SK-N-SH treated with all-trans-retinoic acid at 6 μM for 48 hours (cell line): ENCODE measurements around the gene SPDYE1.

ENCODE experiments used
- ATAC-seq: fragments of 200-7000 bp; cut with Tn5 transposase; 3 replicates; pipeline ENCODE4 v1.9.1; 2020; ENCODE audit warnings: mild to moderate bottlenecking, moderate library complexity
- ARNTL ChIP-seq: fragments of 450-650 bp; formaldehyde crosslinking; IDR thresholded peaks from 2 replicates; pipeline ENCODE4 v1.5.0; 2020; ENCODE audit warnings: low read depth, mild to moderate bottlenecking, moderate library complexity, borderline replicate concordance
- CSDC2 ChIP-seq: fragments of 250-450 bp; sonication (Bioruptor Pico); IDR thresholded peaks from 2 replicates; pipeline ENCODE4 v1.5.0; 2020; ENCODE audit warnings: mild to moderate bottlenecking, moderate library complexity
- ESRRG ChIP-seq: fragments of 250-450 bp; sonication (Bioruptor Pico); IDR thresholded peaks from 2 replicates; pipeline ENCODE4 v1.6.1; 2021; ENCODE audit warnings: mild to moderate bottlenecking
- GLIS3 ChIP-seq: fragments of 250-450 bp; sonication (Bioruptor Pico); IDR thresholded peaks from 2 replicates; pipeline ENCODE4 v1.5.0; 2020; ENCODE audit warnings: mild to moderate bottlenecking, moderate library complexity
- ISL1 ChIP-seq: fragments of 250-450 bp; sonication (Bioruptor Pico); IDR thresholded peaks from 2 replicates; pipeline ENCODE4 v2.1.2; 2022; ENCODE audit warnings: mild to moderate bottlenecking, moderate library complexity
- OSR1 ChIP-seq: fragments of 250-450 bp; sonication (Bioruptor Pico); IDR thresholded peaks from 2 replicates; pipeline ENCODE4 v1.8.0; 2022; ENCODE audit warnings: moderate library complexity, mild to moderate bottlenecking, inconsistent platforms
- POU6F1 ChIP-seq: fragments of 250-450 bp; sonication (Bioruptor Pico); IDR thresholded peaks from 2 replicates; pipeline ENCODE4 v1.8.0; 2021; ENCODE audit warnings: low read depth, mild to moderate bottlenecking, moderate library complexity, borderline replicate concordance
- PPARA ChIP-seq: fragments of 250-450 bp; sonication (Bioruptor Pico); IDR thresholded peaks from 2 replicates; pipeline ENCODE4 v1.5.0; 2020; ENCODE audit warnings: mild to moderate bottlenecking, borderline replicate concordance
- RARB ChIP-seq: fragments of 250-450 bp; sonication (Bioruptor Pico); IDR thresholded peaks from 2 replicates; pipeline ENCODE4 v1.8.0; 2021; ENCODE audit warnings: mild to moderate bottlenecking, moderate library complexity
- SNAI2 ChIP-seq: fragments of 250-450 bp; sonication (Bioruptor Pico); IDR thresholded peaks from 2 replicates; pipeline ENCODE4 v1.5.0; 2020; ENCODE audit warnings: mild to moderate bottlenecking, moderate library complexity
- TCF4 ChIP-seq: fragments of 250-450 bp; sonication (Bioruptor Pico); IDR thresholded peaks from 2 replicates; pipeline ENCODE4 v1.8.0; 2021; ENCODE audit warnings: mild to moderate bottlenecking, moderate library complexity, borderline replicate concordance
- TOX ChIP-seq: fragments of 250-450 bp; sonication (Bioruptor Pico); IDR thresholded peaks from 2 replicates; pipeline ENCODE4 v1.8.0; 2021; ENCODE audit warnings: mild to moderate bottlenecking, moderate library complexity, borderline replicate concordance
- ZC3H10 ChIP-seq: fragments of 250-450 bp; sonication (Bioruptor Pico); IDR thresholded peaks from 2 replicates; pipeline ENCODE4 v1.5.1; 2021; ENCODE audit warnings: mild to moderate bottlenecking, moderate library complexity
- ZFP3 ChIP-seq: fragments of 250-450 bp; sonication (Bioruptor Pico); IDR thresholded peaks from 2 replicates; pipeline ENCODE4 v1.5.0; 2020; ENCODE audit warnings: mild to moderate bottlenecking, moderate library complexity
- ZFP30 ChIP-seq: fragments of 450-650 bp; formaldehyde crosslinking; IDR thresholded peaks from 2 replicates; pipeline ENCODE4 v1.5.0; 2022; ENCODE audit warnings: mild to moderate bottlenecking, moderate library complexity
- ZNF565 ChIP-seq: fragments of 450-650 bp; formaldehyde crosslinking; conservative IDR thresholded peaks from 2 replicates; pipeline ENCODE4 v1.5.0; 2020; ENCODE audit warnings: low read depth, mild to moderate bottlenecking, moderate library complexity
- ZNF70 ChIP-seq: fragments of 450-650 bp; formaldehyde crosslinking; IDR thresholded peaks from 2 replicates; pipeline ENCODE4 v1.5.0; 2020; ENCODE audit warnings: mild to moderate bottlenecking, moderate library complexity
- ZNF8 ChIP-seq: fragments of 450-650 bp; formaldehyde crosslinking; IDR thresholded peaks from 2 replicates; pipeline ENCODE4 v1.5.0; 2020; ENCODE audit warnings: mild to moderate bottlenecking, moderate library complexity
- TF ChIP-seq, protein P1 (sequence below): fragments of 250-450 bp; sonication (Bioruptor Pico); IDR thresholded peaks from 2 replicates; pipeline ENCODE4 v1.5.1; 2021; ENCODE audit warnings: mild to moderate bottlenecking, moderate library complexity
- TF ChIP-seq, protein P2 (sequence below): fragments of 250-450 bp; sonication (Bioruptor Pico); IDR thresholded peaks from 2 replicates; pipeline ENCODE4 v1.5.1; 2020; ENCODE audit warnings: low read depth, mild to moderate bottlenecking, moderate library complexity

SPDYE1 gene

DNA sequence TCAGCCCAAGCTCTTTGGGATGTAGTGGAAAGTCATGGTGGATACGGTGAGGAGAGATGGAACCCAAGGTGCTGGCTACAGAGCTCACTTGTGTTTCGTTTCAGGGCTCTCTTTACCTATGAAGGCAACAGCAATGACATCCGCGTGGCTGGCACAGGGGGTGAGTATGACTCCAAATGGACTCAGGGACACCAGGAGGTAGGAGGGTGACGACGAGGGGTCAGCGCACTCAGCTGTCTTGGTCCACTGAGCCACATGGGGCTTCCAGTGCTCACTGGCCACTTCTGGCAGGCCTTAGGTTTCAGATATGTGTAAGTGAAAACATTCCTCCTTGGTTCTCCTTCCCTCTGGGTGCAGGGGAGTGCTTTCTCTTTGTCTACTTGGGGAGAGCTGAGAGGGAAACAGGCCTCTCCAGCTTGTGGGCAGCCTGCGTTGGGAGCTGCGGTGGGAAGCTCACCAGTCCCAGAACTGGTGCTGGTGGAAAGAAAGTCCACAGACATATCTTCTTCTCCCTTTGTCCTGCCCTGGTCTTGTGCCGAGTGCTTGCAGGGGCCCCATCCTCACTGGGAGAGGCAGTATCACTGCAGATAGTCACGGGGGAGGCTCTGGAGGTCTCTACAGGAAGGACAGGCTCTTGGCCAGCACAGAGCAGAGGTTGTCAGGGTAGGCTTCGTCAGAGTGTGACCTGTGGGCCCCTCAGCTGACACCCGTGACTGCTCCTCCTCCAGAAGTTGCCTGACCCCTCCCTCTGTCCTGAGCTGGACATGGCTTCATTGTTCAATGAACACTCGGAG, 52.6 kb downstream of the SPDYE1 start:
- TF ChIP-seq ZC3H10 (no peak), OSR1 (no peak), ZFP3 (no peak)
- no peak for ATAC-seq

DNA sequence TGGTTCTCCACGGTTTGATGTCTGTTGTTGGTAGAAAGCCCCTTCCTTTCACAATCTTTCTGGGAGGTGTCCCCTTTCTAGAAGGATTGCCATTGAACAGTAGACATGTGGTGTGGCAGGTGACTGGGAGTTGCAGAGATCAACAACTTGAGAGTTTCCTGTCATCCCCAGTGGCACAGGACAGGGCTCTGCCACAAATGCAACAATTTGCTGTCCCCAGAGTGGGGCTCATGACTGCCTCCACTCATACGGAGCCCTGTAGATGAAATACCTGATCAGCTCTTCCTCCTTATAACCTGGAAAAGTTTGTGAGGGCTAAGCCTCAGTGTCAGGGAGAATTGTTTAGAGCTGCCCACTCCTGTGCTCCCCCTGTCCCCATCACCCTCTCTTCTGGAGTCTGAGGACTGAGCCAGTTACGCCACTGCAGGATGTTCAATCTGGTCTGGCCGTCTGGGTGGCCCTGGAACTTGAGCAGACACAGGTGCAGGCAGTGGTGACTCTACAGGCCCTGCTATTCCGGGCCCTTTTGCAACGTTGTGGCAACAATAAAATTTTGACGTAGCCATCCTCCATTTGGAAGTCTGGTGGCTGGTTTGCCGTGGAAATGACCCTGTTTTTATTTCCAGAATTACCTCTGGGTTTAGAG, 53.3 kb downstream of the SPDYE1 start:
- no peak for TF ChIP-seq PPARA (CRISPR knock-in tag)
- no peak for TF ChIP-seq ZFP30 (CRISPR knock-in tag)
- TF ChIP-seq, protein P1, sequence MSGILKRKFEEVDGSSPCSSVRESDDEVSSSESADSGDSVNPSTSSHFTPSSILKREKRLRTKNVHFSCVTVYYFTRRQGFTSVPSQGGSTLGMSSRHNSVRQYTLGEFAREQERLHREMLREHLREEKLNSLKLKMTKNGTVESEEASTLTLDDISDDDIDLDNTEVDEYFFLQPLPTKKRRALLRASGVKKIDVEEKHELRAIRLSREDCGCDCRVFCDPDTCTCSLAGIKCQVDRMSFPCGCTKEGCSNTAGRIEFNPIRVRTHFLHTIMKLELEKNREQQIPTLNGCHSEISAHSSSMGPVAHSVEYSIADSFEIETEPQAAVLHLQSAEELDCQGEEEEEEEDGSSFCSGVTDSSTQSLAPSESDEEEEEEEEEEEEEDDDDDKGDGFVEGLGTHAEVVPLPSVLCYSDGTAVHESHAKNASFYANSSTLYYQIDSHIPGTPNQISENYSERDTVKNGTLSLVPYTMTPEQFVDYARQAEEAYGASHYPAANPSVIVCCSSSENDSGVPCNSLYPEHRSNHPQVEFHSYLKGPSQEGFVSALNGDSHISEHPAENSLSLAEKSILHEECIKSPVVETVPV (CRISPR knock-in tag), result no peak
- TF ChIP-seq ZNF70 (CRISPR knock-in tag), result no peak
- TF ChIP-seq ZC3H10, result no peak
- TF ChIP-seq TOX (CRISPR knock-in tag), result no peak
- no peak for TF ChIP-seq ARNTL (CRISPR knock-in tag)
- TF ChIP-seq POU6F1 (CRISPR knock-in tag), result no peak
- no peak for TF ChIP-seq SNAI2 (CRISPR knock-in tag)
- no peak for TF ChIP-seq ZFP3
- TF ChIP-seq, protein P2, sequence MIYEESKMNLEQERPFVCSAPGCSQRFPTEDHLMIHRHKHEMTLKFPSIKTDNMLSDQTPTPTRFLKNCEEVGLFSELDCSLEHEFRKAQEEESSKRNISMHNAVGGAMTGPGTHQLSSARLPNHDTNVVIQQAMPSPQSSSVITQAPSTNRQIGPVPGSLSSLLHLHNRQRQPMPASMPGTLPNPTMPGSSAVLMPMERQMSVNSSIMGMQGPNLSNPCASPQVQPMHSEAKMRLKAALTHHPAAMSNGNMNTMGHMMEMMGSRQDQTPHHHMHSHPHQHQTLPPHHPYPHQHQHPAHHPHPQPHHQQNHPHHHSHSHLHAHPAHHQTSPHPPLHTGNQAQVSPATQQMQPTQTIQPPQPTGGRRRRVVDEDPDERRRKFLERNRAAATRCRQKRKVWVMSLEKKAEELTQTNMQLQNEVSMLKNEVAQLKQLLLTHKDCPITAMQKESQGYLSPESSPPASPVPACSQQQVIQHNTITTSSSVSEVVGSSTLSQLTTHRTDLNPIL, result no peak
- no peak for TF ChIP-seq ZNF8 (CRISPR knock-in tag)
- no peak for TF ChIP-seq RARB (CRISPR knock-in tag)
- TF ChIP-seq ISL1, result no peak
- no peak for TF ChIP-seq GLIS3 (CRISPR knock-in tag)
- TF ChIP-seq ESRRG (CRISPR knock-in tag), result no peak
- no peak for TF ChIP-seq ZNF565
- ATAC-seq, result no peak

GRCh38 chr7:44051611-44052220, 54.0 kb downstream of the SPDYE1 start:
- ATAC-seq, result no peak
- no peak for TF ChIP-seq ZC3H10
- no peak for TF ChIP-seq TCF4
- TF ChIP-seq CSDC2 (CRISPR knock-in tag), result no peak
- TF ChIP-seq, protein P1 (CRISPR knock-in tag), result no peak
- no peak for TF ChIP-seq POU6F1 (CRISPR knock-in tag)
- no peak for TF ChIP-seq ZFP3
- TF ChIP-seq ESRRG (CRISPR knock-in tag), result no peak
- TF ChIP-seq RARB (CRISPR knock-in tag), result no peak
- TF ChIP-seq ZNF8 (CRISPR knock-in tag), result no peak
- TF ChIP-seq ZNF565, result no peak
- no peak for TF ChIP-seq OSR1
- no peak for TF ChIP-seq ZFP30 (CRISPR knock-in tag)
- TF ChIP-seq, protein P2, result no peak
- no peak for TF ChIP-seq ARNTL (CRISPR knock-in tag)
- TF ChIP-seq, all 23 proteins: peak for 0
